K562 (cell line): ENCODE data around the gene FAM90A1. TPM values are rescaled to one million over a fixed set of nuclear protein-coding genes. Genes with fewer than 3 reads are reported as not detected.
"Not testable (repeated sequence)": the region's sequence is repeated elsewhere in the genome, so short reads cannot be mapped to it uniquely, and the experiment has no call there.

Experiments
- ATAC-seq: fragments of 200-7000 bp; cut with Tn5 transposase; 3 replicates; pipeline ENCODE4 v1.9.1; 2020; ENCODE audit warnings: moderate library complexity
- BruUV-seq: library from RNA; stranded (reverse); fragments of 400-500 nt; replicated peaks from 2 replicates; lab custom pipeline; 2021; lab: Mats Ljungman, UMichigan
- CTCF ChIA-PET: fragments of 300-600 bp; formaldehyde crosslinking; extraction: SDS; loops from one replicate; lab custom pipeline; 2021; ENCODE audit warnings: low intra/inter-chr PET ratio; lab: Yijun Ruan, JAX
- POLR2A ChIA-PET: fragments of 300-600, 350-650 bp; sonication (Branson Sonifier 250); formaldehyde crosslinking; extraction: SDS; loops from one replicate; lab custom pipeline; 2021; ENCODE audit warnings: antibody characterized with exemption, inconsistent platforms; lab: Yijun Ruan, JAX
- DNase-seq, 4 experiments: peaks; one replicate each; pipeline versions ENCODE4 v3.0.0 to v3.0.0-alpha.2; 2011 to 2018; ENCODE audit warnings: low spot score in 3 of 4, mixed read lengths in 3 of 4; ENCODE audit errors: extremely low read depth in 1 of 4
- FAIRE-seq: peaks from 2 replicates; lab custom pipeline; 2011; peaks lifted over from hg19 to GRCh38; lab: Jason Lieb, UNC
- H2AFZ ChIP-seq: 2 replicates; pipeline ENCODE4 v1.6.0; 2011; ENCODE audit warnings: low read depth, low read length, control low read depth, inconsistent platforms
- H3K27ac ChIP-seq: fragments of 200-600 bp; 3 replicates; pipeline ENCODE4 v1.8.0; 2011; ENCODE audit warnings: low read depth, mild to moderate bottlenecking, control low read depth, inconsistent platforms, low read length, moderate library complexity, mixed read lengths; ENCODE audit errors: extremely low read depth
- H3K27me3 ChIP-seq, 2 experiments: fragments of 300-600 bp in 1 of 2; 2 replicates in 1 of 2; 3 replicates in 1 of 2; pipeline versions ENCODE4 v1.6.0 to v1.8.0; 2011; ENCODE audit warnings: inconsistent platforms in 2 of 2, low read length in 2 of 2, mild to moderate bottlenecking in 1 of 2, mixed read lengths in 1 of 2, moderate library complexity in 1 of 2; ENCODE audit not compliant: control insufficient read depth in 2 of 2, insufficient read depth in 2 of 2
- H3K36me3 ChIP-seq: fragments of 300-600 bp; 3 replicates; pipeline ENCODE4 v1.8.0; 2011; ENCODE audit warnings: mild to moderate bottlenecking, low read length, inconsistent platforms; ENCODE audit not compliant: control insufficient read depth, insufficient read depth
- H3K4me1 ChIP-seq, 2 experiments: fragments of 200-600 bp in 1 of 2; replicated peaks in 1 of 2; 2 replicates in 1 of 2; 3 replicates in 1 of 2; pipeline versions ENCODE4 v1.5.1 to v1.8.0; 2011; ENCODE audit warnings: inconsistent platforms in 2 of 2, low read length in 2 of 2, mild to moderate bottlenecking in 1 of 2, mixed read lengths in 1 of 2, moderate library complexity in 1 of 2; ENCODE audit not compliant: control insufficient read depth in 2 of 2, insufficient read depth in 2 of 2
- H3K4me2 ChIP-seq: 2 replicates; pipeline ENCODE4 v1.6.1; 2011; ENCODE audit warnings: low read length, control low read depth, inconsistent platforms, mixed read lengths; ENCODE audit not compliant: insufficient read depth
- H3K4me3 ChIP-seq: fragments of 200-600 bp; sonication (generic), shearing (Covaris generic); 2 replicates; pipeline ENCODE4 v1.5.1; 2016; ENCODE audit warnings: control low read depth, inconsistent platforms
- H3K79me2 ChIP-seq: fragments of 200-600 bp; 3 replicates; pipeline ENCODE4 v1.8.0; 2011; ENCODE audit warnings: low read length, inconsistent platforms; ENCODE audit not compliant: control insufficient read depth, insufficient read depth
- H3K9ac ChIP-seq, 2 experiments: 2 replicates each; pipeline versions ENCODE4 v1.6.0 to v1.6.1; 2011; ENCODE audit warnings: low read depth in 2 of 2, low read length in 2 of 2, control low read depth in 1 of 2, inconsistent platforms in 1 of 2, mild to moderate bottlenecking in 1 of 2, mixed read lengths in 1 of 2; ENCODE audit not compliant: insufficient read depth in 1 of 2
- H3K9me1 ChIP-seq: one replicate; pipeline ENCODE4 v1.6.0; 2011; ENCODE audit warnings: inconsistent platforms, mild to moderate bottlenecking, low read length, moderate library complexity; ENCODE audit not compliant: control insufficient read depth, insufficient read depth
- H3K9me3 ChIP-seq: replicated peaks from 2 replicates; pipeline ENCODE4 v1.5.1; 2011; ENCODE audit warnings: low read depth, low read length, inconsistent platforms; ENCODE audit not compliant: control insufficient read depth, insufficient read depth
- H4K20me1 ChIP-seq: replicated peaks from 2 replicates; pipeline ENCODE4 v1.6.1; 2011; ENCODE audit warnings: low read length, inconsistent platforms, mixed read lengths; ENCODE audit not compliant: control insufficient read depth, insufficient read depth
- CXXC5 ChIP-seq: fragments of 250-450 bp; sonication (Bioruptor Pico); IDR thresholded peaks from 2 replicates; pipeline ENCODE4 v1.8.0; 2022; ENCODE audit warnings: inconsistent platforms, mild to moderate bottlenecking, moderate library complexity
- E2F3 ChIP-seq: fragments of 250-450 bp; sonication (Bioruptor Pico); IDR thresholded peaks from 2 replicates; pipeline ENCODE4 v1.4.0; 2020; ENCODE audit warnings: mild to moderate bottlenecking
- MAZ ChIP-seq, 2 experiments: fragments of 450-650 bp in 1 of 2; sonication (generic) in 1 of 2; formaldehyde crosslinking; IDR thresholded peaks in 1 of 2; conservative IDR thresholded peaks in 1 of 2; 2 replicates each; pipeline versions ENCODE4 v1.4.0 to v1.5.0; 2020; ENCODE audit warnings: mild to moderate bottlenecking in 1 of 2, missing genetic modification reagents in 1 of 2
- PHF8 ChIP-seq: fragments of 200-600 bp; sonication (generic); IDR thresholded peaks from 2 replicates; pipeline ENCODE4 v1.6.1; 2012; ENCODE audit warnings: mixed run types, mild to moderate bottlenecking, inconsistent platforms, low read length, moderate library complexity, borderline replicate concordance
- POLR2A ChIP-seq: fragments of 450-650 bp; conservative IDR thresholded peaks from 2 replicates; pipeline ENCODE4 v1.6.1; 2016
- RB1 ChIP-seq: fragments of 450-650 bp; IDR thresholded peaks from 2 replicates; pipeline ENCODE4 v1.6.1; 2017; ENCODE audit warnings: low read depth, mild to moderate bottlenecking
- RBFOX2 ChIP-seq: fragments of 200-400 bp; formaldehyde crosslinking; IDR thresholded peaks from 2 replicates; pipeline ENCODE4 v1.6.1; 2017; ENCODE audit warnings: low read depth, mild to moderate bottlenecking, low read length, moderate library complexity
- SIN3B ChIP-seq: fragments of 450-650 bp; IDR thresholded peaks from 2 replicates; pipeline ENCODE4 v1.6.1; 2017; ENCODE audit warnings: low read depth, mild to moderate bottlenecking, moderate library complexity
- ZFX ChIP-seq: sonication (generic); formaldehyde crosslinking; IDR thresholded peaks from 2 replicates; pipeline ENCODE4 v1.8.0; 2022; ENCODE audit warnings: mild to moderate bottlenecking, missing genetic modification reagents, moderate library complexity
- WGBS: fragments of 100-300 bp; shearing (Covaris generic); methylation state at CpG from one replicate; pipeline ENCODE4 v1.1.6; 2016; ENCODE audit warnings: low coverage, mixed read lengths; ENCODE audit not compliant: insufficient coverage; ENCODE audit errors: missing lambda C conversion rate; 5-methylcytosine and 5-hydroxymethylcytosine counted together
- in situ Hi-C: fragments of 300-500 bp; cut with MboI; formaldehyde crosslinking; loops from 4 replicates; pipeline ENCODE4 v1.15.0; 2018; ENCODE audit warnings: inconsistent platforms, mixed read lengths
- intact Hi-C: fragments of 100-400 bp; cut with micrococcal nuclease; formaldehyde crosslinking; loops from 2 replicates; pipeline ENCODE4 v1.14.2; 2022
- polyA plus RNA-seq, 8 experiments: library from polyadenylated mRNA; depleted of rRNA in 4 of 8; stranded (reverse) in 5 of 8; unstranded in 3 of 8; fragments of >200 nt; fragmentation: Nextera tagmentation in 2 of 8; fragmentation: Illumina TruSeq in 1 of 8; extraction: Ambion mirVana in 2 of 8; extraction: Trizol in 1 of 8; gene quantifications; 2 replicates each; pipeline versions ENCODE4 v1.2.1 to v1.2.3, GENCODE V29; 2011 to 2014; ENCODE audit warnings: inconsistent platforms in 1 of 8, missing spikeins in 1 of 8
- total RNA-seq, 7 experiments: library from RNA; depleted of rRNA in 6 of 7; stranded (reverse); fragments of >200 nt in 6 of 7; fragmentation: Illumina TruSeq in 2 of 7; extraction: Trizol in 2 of 7; gene quantifications; 2 replicates each; pipeline versions ENCODE4 v1.2.1 to v1.2.3, GENCODE V29; 2011 to 2021; ENCODE audit warnings: low replicate concordance in 1 of 7
- TF ChIP-seq, protein P1 (sequence below), 2 experiments: fragments of 450-650 bp; conservative IDR thresholded peaks; 2 replicates each; pipeline ENCODE4 v1.6.1; 2017; ENCODE audit warnings: mild to moderate bottlenecking in 2 of 2, moderate library complexity in 2 of 2
- TF ChIP-seq, protein P2 (sequence below): sonication (generic); formaldehyde crosslinking; IDR thresholded peaks from 2 replicates; pipeline ENCODE4 v1.8.0; 2022; ENCODE audit warnings: missing genetic modification reagents, mild to moderate bottlenecking, moderate library complexity, borderline replicate concordance
- TF ChIP-seq, protein P3 (sequence below): sonication (generic); formaldehyde crosslinking; IDR thresholded peaks from 2 replicates; pipeline ENCODE4 v1.8.0; 2022; ENCODE audit warnings: mild to moderate bottlenecking, missing genetic modification reagents

FAM90A1 gene
- total and polyA plus RNA-seq, 9 of the 15 experiments (the other 6 are each of a cell fraction or from before 2014, with no cell fraction given), result 0.01 to 0.16 (median 0.04) TPM; not detected in 4

DNA sequence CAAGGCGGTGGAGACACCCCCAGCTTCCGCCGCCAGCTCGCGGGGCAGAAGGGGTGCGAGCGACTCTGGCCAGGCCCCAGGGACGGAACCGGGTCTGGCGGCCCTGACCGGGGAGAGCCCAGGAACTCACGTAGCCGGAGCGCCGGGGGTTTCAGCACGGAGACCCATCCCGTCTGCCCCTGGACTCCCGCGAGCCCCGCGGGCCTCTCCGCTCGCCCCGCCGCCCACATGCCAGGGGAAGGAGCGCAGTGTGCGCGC lies 15.1 kb upstream of the FAM90A1 start:
- POLR2A ChIA-PET, FAIRE-seq, H3K9me3 ChIP-seq, H3K27me3 ChIP-seq, H4K20me1 ChIP-seq, intact Hi-C loops, ATAC-seq, BruUV-seq, DNase-seq, CTCF ChIA-PET, H3K4me1 ChIP-seq, in situ Hi-C loops, H3K36me3 ChIP-seq, H3K9me1 ChIP-seq, H3K79me2 ChIP-seq: not testable (repeated sequence)
- no CpG with 5 or more reads among the region's 28 CpGs for WGBS
- Histone ChIP-seq H2AFZ (peak overlapping the region; percentile 77), H3K9ac (peak overlapping the region; percentile 62 to 88), H3K27ac (peak overlapping the region; percentile 68; the same call in 2 of the 3 replicates), H3K4me2 (peak overlapping the region; percentile 72), H3K4me3 (peak overlapping the region; percentile 61)
- peak; percentile 40; the same call in 1 of the 2 replicates for TF ChIP-seq PHF8
- peak; percentile 15; the same call in 1 of the 2 replicates for TF ChIP-seq CXXC5 (CRISPR knock-in tag)
- peak; percentile 28; the same call in 1 of the 2 replicates for TF ChIP-seq E2F3 (CRISPR knock-in tag)
- TF ChIP-seq, protein P1, sequence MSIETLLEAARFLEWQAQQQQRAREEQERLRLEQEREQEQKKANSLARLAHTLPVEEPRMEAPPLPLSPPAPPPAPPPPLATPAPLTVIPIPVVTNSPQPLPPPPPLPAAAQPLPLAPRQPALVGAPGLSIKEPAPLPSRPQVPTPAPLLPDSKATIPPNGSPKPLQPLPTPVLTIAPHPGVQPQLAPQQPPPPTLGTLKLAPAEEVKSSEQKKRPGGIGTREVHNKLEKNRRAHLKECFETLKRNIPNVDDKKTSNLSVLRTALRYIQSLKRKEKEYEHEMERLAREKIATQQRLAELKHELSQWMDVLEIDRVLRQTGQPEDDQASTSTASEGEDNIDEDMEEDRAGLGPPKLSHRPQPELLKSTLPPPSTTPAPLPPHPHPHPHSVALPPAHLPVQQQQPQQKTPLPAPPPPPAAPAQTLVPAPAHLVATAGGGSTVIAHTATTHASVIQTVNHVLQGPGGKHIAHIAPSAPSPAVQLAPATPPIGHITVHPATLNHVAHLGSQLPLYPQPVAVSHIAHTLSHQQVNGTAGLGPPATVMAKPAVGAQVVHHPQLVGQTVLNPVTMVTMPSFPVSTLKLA (conservative IDR thresholded peaks at IDR 0.05), result 0 out of 4 replicates have a peak, but pooled peaks of 1 of the 2 experiments have one; percentile 8
- TF ChIP-seq, protein P2, sequence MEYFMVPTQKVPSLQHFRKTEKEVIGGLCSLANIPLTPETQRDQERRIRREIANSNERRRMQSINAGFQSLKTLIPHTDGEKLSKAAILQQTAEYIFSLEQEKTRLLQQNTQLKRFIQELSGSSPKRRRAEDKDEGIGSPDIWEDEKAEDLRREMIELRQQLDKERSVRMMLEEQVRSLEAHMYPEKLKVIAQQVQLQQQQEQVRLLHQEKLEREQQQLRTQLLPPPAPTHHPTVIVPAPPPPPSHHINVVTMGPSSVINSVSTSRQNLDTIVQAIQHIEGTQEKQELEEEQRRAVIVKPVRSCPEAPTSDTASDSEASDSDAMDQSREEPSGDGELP (CRISPR knock-in tag), result peak; percentile 27; the same call in 1 of the 2 replicates
- peak; percentile 63 for TF ChIP-seq POLR2A
- peak; percentile 55; the same call in 1 of the 2 replicates for TF ChIP-seq SIN3B
- TF ChIP-seq RBFOX2, result peak; percentile 72
- TF ChIP-seq, protein P3, sequence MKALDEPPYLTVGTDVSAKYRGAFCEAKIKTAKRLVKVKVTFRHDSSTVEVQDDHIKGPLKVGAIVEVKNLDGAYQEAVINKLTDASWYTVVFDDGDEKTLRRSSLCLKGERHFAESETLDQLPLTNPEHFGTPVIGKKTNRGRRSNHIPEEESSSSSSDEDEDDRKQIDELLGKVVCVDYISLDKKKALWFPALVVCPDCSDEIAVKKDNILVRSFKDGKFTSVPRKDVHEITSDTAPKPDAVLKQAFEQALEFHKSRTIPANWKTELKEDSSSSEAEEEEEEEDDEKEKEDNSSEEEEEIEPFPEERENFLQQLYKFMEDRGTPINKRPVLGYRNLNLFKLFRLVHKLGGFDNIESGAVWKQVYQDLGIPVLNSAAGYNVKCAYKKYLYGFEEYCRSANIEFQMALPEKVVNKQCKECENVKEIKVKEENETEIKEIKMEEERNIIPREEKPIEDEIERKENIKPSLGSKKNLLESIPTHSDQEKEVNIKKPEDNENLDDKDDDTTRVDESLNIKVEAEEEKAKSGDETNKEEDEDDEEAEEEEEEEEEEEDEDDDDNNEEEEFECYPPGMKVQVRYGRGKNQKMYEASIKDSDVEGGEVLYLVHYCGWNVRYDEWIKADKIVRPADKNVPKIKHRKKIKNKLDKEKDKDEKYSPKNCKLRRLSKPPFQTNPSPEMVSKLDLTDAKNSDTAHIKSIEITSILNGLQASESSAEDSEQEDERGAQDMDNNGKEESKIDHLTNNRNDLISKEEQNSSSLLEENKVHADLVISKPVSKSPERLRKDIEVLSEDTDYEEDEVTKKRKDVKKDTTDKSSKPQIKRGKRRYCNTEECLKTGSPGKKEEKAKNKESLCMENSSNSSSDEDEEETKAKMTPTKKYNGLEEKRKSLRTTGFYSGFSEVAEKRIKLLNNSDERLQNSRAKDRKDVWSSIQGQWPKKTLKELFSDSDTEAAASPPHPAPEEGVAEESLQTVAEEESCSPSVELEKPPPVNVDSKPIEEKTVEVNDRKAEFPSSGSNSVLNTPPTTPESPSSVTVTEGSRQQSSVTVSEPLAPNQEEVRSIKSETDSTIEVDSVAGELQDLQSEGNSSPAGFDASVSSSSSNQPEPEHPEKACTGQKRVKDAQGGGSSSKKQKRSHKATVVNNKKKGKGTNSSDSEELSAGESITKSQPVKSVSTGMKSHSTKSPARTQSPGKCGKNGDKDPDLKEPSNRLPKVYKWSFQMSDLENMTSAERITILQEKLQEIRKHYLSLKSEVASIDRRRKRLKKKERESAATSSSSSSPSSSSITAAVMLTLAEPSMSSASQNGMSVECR (CRISPR knock-in tag), result peak; percentile 57; the same call in 1 of the 2 replicates
- TF ChIP-seq MAZ (CRISPR knock-in tag; conservative IDR thresholded peaks at IDR 0.05 in 1 of 2, IDR thresholded peaks at IDR 0.05 in 1 of 2), result peak in 1 of 2 experiments; percentile 19; a peak in 1 of 4 replicates
- peak; percentile 12; the same call in 1 of the 2 replicates for TF ChIP-seq RB1
- TF ChIP-seq ZFX (CRISPR knock-in tag), result peak; percentile 58
